Activated CD8-positive, alpha-beta memory T cell treated with anti-CD3 and anti-CD28 coated beads, Interleukin-2, amount 10 ng/mL, durations not matched to agents 7 days and 5 days (primary cell): ENCODE results near the gene SARS1. TPM values are rescaled to one million over a fixed set of nuclear protein-coding genes. Genes with fewer than 3 reads are reported as not detected.
"Not testable (repeated sequence)": the region's sequence is repeated elsewhere in the genome, so short reads cannot be mapped to it uniquely, and the experiment has no call there.

Source experiments
- ATAC-seq: fragments of 150-1000 bp; cut with Tn5 transposase; one replicate; pipeline ENCODE4 v1.10.0; 2021; ENCODE audit warnings: moderate library complexity
- CTCF ChIA-PET: fragments of 350-600 bp; sonication (Branson Sonifier 250); formaldehyde crosslinking; loops from one replicate; lab custom pipeline; 2021; ENCODE audit warnings: antibody characterized with exemption; lab: Charles Lee
- DNase-seq: peaks from one replicate; pipeline ENCODE4 v3.0.0-alpha.2; 2020
- H3K27ac Mint-ChIP-seq: one replicate; pipeline ENCODE4 v1.8.0; 2021; ENCODE audit warnings: mild to moderate bottlenecking, mixed read lengths
- H3K27me3 Mint-ChIP-seq: one replicate; pipeline ENCODE4 v1.8.0; 2021; ENCODE audit warnings: mixed read lengths
- H3K36me3 Mint-ChIP-seq: one replicate; pipeline ENCODE4 v1.8.0; 2021; ENCODE audit warnings: mild to moderate bottlenecking, mixed read lengths
- H3K4me1 Mint-ChIP-seq: one replicate; pipeline ENCODE4 v1.8.0; 2021; ENCODE audit warnings: mixed read lengths
- H3K4me3 Mint-ChIP-seq: one replicate; pipeline ENCODE4 v1.8.0; 2021; ENCODE audit warnings: mild to moderate bottlenecking, moderate library complexity, mixed read lengths
- H3K9me3 Mint-ChIP-seq: one replicate; pipeline ENCODE4 v1.8.0; 2022; ENCODE audit warnings: low read depth, mixed read lengths
- total RNA-seq, 2 experiments: library from RNA; stranded (reverse); gene quantifications; one replicate each; pipeline ENCODE4 v1.2.3, GENCODE V29; 2021

The SARS1 gene
- total RNA-seq, 2 experiments from 2014 or later: 148 to 194 TPM

DNA sequence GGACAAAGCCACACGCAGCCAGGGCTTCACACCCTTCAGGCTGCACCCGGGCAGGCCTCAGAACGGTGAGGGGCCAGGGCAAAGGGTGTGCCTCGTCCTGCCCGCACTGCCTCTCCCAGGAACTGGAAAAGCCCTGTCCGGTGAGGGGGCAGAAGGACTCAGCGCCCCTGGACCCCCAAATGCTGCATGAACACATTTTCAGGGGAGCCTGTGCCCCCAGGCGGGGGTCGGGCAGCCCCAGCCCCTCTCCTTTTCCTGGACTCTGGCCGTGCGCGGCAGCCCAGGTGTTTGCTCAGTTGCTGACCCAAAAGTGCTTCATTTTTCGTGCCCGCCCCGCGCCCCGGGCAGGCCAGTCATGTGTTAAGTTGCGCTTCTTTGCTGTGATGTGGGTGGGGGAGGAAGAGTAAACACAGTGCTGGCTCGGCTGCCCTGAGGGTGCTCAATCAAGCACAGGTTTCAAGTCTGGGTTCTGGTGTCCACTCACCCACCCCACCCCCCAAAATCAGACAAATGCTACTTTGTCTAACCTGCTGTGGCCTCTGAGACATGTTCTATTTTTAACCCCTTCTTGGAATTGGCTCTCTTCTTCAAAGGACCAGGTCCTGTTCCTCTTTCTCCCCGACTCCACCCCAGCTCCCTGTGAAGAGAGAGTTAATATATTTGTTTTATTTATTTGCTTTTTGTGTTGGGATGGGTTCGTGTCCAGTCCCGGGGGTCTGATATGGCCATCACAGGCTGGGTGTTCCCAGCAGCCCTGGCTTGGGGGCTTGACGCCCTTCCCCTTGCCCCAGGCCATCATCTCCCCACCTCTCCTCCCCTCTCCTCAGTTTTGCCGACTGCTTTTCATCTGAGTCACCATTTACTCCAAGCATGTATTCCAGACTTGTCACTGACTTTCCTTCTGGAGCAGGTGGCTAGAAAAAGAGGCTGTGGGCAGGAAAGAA lies 61.1 kb downstream of the SARS1 start:
- CTCF ChIA-PET: interaction anchor here (9.5 kb wide), 1 partner anchor 125 kb away, joined by 196 read pairs; the partner anchor contains the start of gene SORT1
- H3K4me1 Mint-ChIP-seq: peaks cover 10% of the 10 kb centered on the region

DNA sequence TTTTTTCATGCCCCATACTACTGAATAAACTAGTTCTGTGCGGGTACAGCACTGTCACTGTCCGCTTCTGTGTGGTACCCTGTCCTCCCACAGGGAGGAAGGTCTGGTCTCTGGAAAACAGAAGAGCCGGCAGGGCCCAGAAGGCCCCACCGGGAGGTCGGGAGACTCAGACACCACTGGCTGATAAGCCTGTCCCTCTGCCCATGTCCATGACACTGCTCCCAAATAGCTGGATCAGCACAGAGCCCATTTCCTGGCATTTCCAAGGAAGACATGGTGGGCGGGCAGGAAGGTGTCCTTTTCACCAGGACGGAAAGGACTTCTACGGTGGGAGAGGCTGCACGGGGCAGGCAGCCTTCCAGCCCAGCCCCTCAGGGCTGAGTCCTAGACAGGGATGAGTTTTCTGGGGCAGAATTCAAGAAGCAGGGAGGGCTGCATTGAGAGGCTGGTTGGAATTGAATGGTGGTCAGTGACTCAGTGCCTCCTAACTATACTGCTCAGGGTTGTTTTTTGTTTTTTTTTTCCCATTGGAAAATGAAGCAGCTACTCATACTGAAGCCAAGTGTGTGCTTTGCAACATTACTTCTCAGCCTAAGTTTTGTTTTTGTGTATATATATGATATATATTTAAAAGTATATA lies 62.1 kb downstream of the SARS1 start:
- Mint-ChIP-seq H3K9me3 (no peaks in the 10 kb centered on the region), H3K27ac (no peak overlapping the region), H3K4me1 (peaks cover 10% of the 10 kb centered on the region), H3K36me3 (peaks cover 10% of the 10 kb centered on the region), H3K4me3 (no peak overlapping the region), H3K27me3 (no peaks in the 10 kb centered on the region)
- DNase-seq (no peak), ATAC-seq (no peak)
- CTCF ChIA-PET: interaction anchor here (1.0 to 9.5 kb wide), 5 partner anchors 11 to 255 kb away, joined by 3 to 196 read pairs (median 13); partner anchors contain the start of gene SORT1

More for the DNA sequence above, 61.1 kb downstream of the SARS1 start:
- H3K27me3 Mint-ChIP-seq: no peaks in the 10 kb centered on the region
- no peak overlapping the region for H3K27ac Mint-ChIP-seq
- no peaks in the 10 kb centered on the region for H3K9me3 Mint-ChIP-seq
- H3K4me3 Mint-ChIP-seq: no peak overlapping the region
- peaks cover 4% of the 10 kb centered on the region for H3K36me3 Mint-ChIP-seq
- ATAC-seq: no peak
- no peak for DNase-seq

DNA sequence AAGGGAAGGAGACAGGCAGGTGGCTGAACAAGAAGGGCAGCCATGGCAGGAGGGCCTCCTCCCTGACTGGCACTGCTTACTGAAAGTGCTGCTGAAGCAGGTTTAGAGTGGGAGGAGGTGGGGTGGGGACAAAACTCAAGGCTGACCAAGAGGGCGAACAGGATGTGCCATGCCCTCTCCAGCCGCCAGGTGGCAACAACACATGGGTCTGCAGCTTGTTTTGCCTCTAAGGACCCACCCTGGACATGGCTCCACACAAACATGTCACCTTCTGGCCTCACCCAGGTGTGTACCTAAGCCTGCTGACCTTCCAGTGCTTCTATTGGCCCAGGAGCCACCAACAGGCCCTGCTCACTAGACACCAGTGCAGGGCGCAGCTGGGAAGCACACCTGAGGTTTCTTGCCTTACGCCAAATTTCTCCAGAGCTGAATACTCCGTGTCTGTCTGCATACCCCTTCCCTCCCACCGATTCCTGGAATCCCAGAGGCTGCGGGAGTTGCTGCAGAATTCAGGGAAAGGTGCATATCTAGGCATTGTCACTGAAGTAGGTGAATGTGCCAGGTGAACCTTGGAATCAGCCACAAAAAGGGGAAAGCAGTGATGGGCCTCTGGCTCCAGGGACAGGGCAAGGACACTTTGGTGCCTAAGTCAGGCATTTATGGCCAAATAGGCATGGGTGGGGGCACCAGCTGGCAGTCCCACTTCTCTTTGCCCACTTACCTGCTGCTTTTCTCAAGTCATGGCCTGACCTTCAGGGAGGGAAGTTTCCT lies 63.9 kb downstream of the SARS1 start:
- peaks cover 14% of the 10 kb centered on the region for H3K36me3 Mint-ChIP-seq
- CTCF ChIA-PET: interaction anchor here (0.7 to 9.5 kb wide), 27 partner anchors 10 to 271 kb away, joined by 3 to 196 read pairs (median 5); partner anchors contain the start of genes AMIGO1, CYB561D1, GNAI3 and SORT1
- ATAC-seq (peak; percentile 83), DNase-seq (peak; percentile 83)
- no peaks in the 10 kb centered on the region for H3K9me3 Mint-ChIP-seq
- no peaks in the 10 kb centered on the region for H3K27me3 Mint-ChIP-seq
- H3K4me1 Mint-ChIP-seq: peaks cover 22% of the 10 kb centered on the region
- peak overlapping the region; percentile 44 for H3K27ac Mint-ChIP-seq
- no peak overlapping the region for H3K4me3 Mint-ChIP-seq

DNA sequence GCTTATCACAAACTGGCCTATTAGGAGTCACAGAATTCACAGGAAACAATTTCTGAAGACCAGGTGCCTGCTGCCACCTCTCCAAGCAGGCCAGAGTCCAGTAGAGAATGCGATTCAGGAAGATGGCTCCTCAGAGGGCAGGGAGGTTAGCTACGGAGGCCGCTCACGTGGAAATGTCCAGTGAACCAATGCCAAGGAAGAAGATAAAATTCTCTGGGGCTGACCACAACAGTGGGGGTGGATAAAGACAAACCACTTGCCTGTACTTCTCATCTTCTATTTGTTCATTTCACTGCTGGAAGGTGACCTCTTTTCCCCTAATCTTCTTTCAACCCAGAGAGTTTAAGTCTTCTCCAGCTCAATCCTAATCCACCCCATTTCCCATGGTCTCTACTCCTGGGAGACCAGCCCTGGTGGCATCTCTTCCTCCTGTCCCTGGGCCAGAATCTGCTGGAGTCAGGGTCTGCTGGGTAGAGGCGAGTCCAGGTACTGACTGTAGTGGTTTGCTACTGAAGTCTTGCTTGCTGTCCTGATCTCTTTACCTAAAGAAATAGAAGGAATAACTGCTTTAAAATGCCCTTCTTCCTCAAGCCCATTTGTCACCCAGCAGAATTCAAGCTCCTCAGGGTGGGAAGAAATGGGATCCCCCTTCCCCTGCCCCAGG lies 66.0 kb downstream of the SARS1 start:
- H3K27me3 Mint-ChIP-seq: no peaks in the 10 kb centered on the region
- H3K36me3 Mint-ChIP-seq: peaks cover 15% of the 10 kb centered on the region
- peaks cover 33% of the 10 kb centered on the region for H3K4me1 Mint-ChIP-seq
- CTCF ChIA-PET: interaction anchor here (1.4 to 9.5 kb wide), 6 partner anchors 14 to 262 kb away, joined by 3 to 196 read pairs (median 14); partner anchors contain the start of genes CYB561D1 and SORT1
- H3K27ac Mint-ChIP-seq: no peak overlapping the region
- no peak overlapping the region for H3K4me3 Mint-ChIP-seq
- ATAC-seq: no peak
- no peak for DNase-seq
- H3K9me3 Mint-ChIP-seq: no peaks in the 10 kb centered on the region

DNA sequence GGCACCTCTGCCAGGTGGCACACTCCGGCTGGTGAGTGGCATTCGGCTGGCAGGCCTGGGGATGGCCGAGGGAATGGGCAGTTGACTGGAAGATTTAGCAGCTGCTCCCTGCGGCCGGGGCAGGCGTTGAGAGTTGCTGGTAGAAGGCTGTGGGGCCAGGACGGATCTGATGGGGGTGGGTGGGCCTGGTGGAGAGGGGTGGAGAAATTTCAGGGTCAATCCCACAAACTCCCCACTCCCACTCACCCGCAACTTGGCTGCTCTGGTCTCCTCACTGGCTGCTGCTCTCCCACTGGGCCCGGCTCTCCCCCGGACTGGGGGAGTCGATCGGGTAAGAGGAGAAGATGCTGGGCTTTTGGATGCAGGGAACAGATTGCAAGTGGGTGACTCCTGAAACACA lies 67.1 kb downstream of the SARS1 start:
- CTCF ChIA-PET: interaction anchor here (9.5 kb wide), 1 partner anchor 119 kb away, joined by 196 read pairs; the partner anchor contains the start of gene SORT1
- Mint-ChIP-seq H3K27ac (no peak overlapping the region), H3K4me1 (peaks cover 33% of the 10 kb centered on the region), H3K4me3 (no peak overlapping the region), H3K9me3 (no peaks in the 10 kb centered on the region), H3K36me3 (peaks cover 15% of the 10 kb centered on the region), H3K27me3 (no peaks in the 10 kb centered on the region)
- no peak for DNase-seq
- no peak for ATAC-seq

DNA sequence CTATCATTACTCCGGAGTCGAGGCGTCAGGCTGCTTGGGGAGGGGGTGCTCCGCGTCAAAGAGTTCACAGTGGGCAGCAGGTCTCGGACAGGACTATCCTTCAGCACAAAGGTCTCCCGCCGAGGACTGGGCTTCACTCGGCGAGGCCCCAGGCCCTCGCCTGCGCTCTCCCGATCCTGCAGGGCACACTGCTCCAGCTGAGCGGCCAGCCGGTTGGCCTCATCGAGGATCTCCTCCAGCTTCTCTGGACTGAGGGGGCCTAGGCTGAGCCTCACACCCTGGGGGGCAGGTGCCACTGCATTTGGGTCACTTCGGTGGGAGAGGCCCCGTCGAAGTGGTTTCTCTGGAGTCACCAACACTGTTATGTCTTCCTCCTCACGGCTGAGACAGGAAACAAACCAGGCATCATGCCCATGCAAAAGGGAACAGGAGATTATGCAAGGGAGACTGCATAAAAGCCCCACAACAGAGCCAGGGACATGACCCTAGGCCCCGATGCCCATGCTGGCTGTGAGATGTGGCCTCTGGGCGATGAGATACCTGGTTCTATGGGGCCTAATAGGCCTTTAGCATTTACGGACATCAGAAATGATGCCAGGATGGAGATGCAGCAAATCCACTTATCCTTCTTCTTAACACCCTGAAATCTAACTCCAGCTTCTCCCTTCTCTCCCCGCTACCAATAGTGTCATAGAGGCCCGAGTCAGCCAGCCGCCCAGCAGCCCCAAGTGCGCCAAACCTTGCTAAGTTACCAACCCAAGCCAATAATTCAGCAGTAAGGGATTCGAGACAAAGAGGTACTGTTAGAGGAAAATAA lies 68.2 kb downstream of the SARS1 start:
- Mint-ChIP-seq H3K4me1 (peaks cover 33% of the 10 kb centered on the region), H3K36me3 (peaks cover 15% of the 10 kb centered on the region), H3K27ac (peak overlapping the region; percentile 96), H3K9me3 (no peaks in the 10 kb centered on the region), H3K4me3 (peak overlapping the region; percentile 98), H3K27me3 (no peaks in the 10 kb centered on the region)
- ATAC-seq (no peak), DNase-seq (no peak)
- CTCF ChIA-PET: interaction anchor here (0.9 to 9.5 kb wide), 9 partner anchors 18 to 358 kb away, joined by 3 to 196 read pairs (median 4); partner anchors contain the start of genes ATXN7L2, GNAI3 and SORT1

DNA sequence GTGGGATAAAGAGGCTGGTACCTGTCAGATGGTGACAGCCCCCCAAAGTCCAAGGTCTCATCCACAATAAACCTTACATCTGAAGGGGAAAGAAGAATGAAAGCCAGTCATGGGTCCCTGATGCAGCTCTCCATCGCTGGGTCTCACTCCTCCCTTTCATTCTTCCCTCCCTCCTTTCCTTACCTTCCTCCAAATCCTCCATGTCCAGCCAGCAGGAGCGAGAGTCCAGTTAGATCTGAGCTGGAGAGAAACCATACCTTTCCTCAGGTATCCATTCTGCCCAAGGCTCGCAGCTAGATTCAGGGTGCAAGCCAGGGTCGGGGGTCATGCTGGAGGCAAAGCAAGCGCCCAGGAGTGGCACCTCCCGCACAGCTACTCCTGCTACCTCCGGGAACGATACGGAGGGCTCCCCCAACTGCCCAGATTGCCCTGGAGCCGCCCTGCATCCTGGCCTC lies 68.8 kb downstream of the SARS1 start:
- no peaks in the 10 kb centered on the region for H3K27me3 Mint-ChIP-seq
- DNase-seq (no peak), ATAC-seq (no peak)
- H3K36me3 Mint-ChIP-seq: peaks cover 15% of the 10 kb centered on the region
- no peaks in the 10 kb centered on the region for H3K9me3 Mint-ChIP-seq
- peak overlapping the region; percentile 96 for H3K27ac Mint-ChIP-seq
- peak overlapping the region; percentile 98 for H3K4me3 Mint-ChIP-seq
- CTCF ChIA-PET: interaction anchor here (0.7 to 9.5 kb wide), 14 partner anchors 19 to 357 kb away, joined by 3 to 196 read pairs (median 4); partner anchors contain the start of genes ATXN7L2, CYB561D1, GNAI3 and PSMA5
- H3K4me1 Mint-ChIP-seq: peaks cover 27% of the 10 kb centered on the region

DNA sequence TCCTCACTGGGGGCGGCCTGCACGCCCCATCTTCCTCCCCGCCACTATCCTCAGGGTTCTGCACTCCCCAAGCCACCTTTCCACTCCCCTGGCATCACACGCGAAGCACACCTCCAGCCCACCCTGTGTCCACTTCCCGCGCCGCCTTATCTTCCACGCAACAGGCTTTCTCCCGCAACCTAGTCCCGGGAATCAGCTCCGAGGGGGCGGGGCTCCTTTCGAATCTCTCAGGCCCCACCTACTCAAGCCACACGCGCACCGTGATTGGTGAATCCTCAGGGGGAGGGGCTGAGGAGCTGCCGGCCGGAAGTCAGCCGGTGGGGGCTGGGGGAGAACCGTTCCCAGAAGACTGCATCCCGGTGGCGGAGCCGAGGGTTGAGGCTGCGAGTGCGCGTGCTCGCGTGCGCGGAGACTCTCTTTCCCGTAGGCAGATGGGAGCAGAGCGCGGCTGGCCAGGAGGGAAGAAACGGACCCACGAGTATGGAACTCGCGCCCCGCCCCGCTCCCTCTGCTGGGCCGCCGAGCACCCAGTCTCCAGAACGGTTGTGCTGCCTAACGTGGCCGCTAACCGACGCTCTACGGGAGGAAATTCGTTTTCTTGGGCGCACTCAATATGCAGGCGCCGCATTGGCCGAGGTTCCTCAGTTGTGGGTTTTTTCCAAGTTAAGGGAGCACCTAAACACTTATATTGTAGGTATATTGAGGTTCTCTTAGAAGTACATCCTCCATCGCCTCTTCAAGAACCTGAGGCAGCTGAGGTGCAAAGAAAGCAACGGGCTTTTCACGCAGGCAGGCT lies 69.4 kb downstream of the SARS1 start, which contains the start of gene PSRC1:
Gene PSRC1, minus strand, starts transcription at position 194 of the 796 bp plus-strand sequence.
- DNase-seq (peak; percentile 94), ATAC-seq (peak; percentile 97)
- Mint-ChIP-seq H3K36me3 (peaks cover 15% of the 10 kb centered on the region), H3K9me3 (no peaks in the 10 kb centered on the region), H3K4me3 (peak within 1 kb of the TSS; percentile 98), H3K4me1 (peaks cover 25% of the 10 kb centered on the region), H3K27ac (peak within 1 kb of the TSS; percentile 96), H3K27me3 (no peaks in the 10 kb centered on the region)
- CTCF ChIA-PET: interaction anchor here (0.7 to 9.5 kb wide), 15 partner anchors 19 to 357 kb away, joined by 3 to 196 read pairs (median 3); partner anchors contain the start of genes ATXN7L2, CYB561D1, GNAI3 and PSMA5

DNA sequence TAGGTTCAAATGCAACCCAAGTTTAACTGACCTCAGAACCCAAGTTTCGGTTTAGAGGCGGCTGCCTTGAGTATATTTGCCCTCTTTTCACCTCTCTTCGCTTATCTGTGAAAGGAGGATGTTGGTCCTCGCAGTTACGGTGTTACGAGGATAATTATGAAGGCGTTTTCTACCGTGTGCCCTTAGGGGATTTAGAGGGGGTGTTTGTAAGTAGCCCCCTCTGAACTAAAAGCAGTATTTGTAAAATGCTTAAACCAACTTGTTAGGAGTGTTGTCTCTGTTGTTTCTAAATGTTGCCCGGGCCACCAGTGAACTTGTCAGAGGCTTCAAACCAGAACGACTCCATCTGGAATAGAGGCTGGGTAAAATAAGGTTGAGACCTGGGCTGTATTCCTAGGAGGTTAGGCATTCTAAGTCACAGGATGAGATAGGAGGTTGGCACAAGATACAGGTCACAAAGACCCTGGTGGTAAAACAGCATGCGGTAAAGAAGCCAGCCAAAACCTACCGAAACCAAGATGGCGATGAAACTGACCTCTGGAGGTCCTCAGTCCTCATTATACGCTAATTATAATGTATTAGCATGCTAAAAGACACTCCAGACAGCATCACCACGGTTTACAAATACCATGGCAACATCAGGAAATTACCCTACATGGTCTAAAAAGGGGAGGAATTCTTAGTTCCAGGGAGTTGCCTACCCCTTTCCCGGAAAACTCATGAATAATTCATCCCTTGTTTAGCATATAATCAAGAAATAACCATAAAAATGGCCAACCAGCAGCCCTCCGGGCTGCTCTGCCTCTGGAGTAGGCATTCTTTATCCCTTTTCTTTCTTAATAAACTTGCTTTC lies 70.3 kb downstream of the SARS1 start:
- H3K36me3 Mint-ChIP-seq: peaks cover 15% of the 10 kb centered on the region
- ATAC-seq (no peak), DNase-seq (peak; percentile 71)
- peak overlapping the region; percentile 98 for H3K4me3 Mint-ChIP-seq
- peak overlapping the region; percentile 96 for H3K27ac Mint-ChIP-seq
- H3K4me1 Mint-ChIP-seq: peaks cover 25% of the 10 kb centered on the region
- CTCF ChIA-PET: interaction anchor here (0.8 to 9.5 kb wide), 4 partner anchors 108 to 356 kb away, joined by 3 to 196 read pairs (median 3); partner anchors contain the start of gene SORT1
- H3K27me3 Mint-ChIP-seq: peaks cover 3% of the 10 kb centered on the region
- no peaks in the 10 kb centered on the region for H3K9me3 Mint-ChIP-seq

DNA sequence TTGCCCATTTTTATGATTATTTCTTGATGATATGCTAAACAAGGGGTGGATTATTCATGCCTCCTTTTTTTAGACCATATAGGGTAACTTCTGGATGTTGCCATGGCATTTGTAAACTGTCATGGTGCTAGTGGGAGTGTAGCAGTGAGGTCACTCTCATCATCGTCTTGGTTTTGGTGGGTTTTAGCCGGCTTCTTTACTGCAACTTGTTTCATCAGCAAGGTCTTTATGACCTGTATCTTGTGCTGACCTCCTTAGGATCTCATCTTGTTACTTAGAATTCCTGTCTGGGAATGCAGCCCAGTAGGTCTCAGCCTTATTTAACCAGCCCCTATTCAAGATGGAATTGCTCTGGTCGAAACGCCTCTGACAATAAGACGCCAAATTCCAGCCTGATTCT lies 73.0 kb downstream of the SARS1 start:
- DNase-seq, ATAC-seq, CTCF ChIA-PET, H3K36me3 Mint-ChIP-seq, H3K27ac Mint-ChIP-seq, H3K9me3 Mint-ChIP-seq, H3K27me3 Mint-ChIP-seq, H3K4me3 Mint-ChIP-seq: not testable (repeated sequence)
- peaks cover 19% of the 10 kb centered on the region for H3K4me1 Mint-ChIP-seq
